Cardiac ventricle fibroblast (primary cell): Measurements from ENCODE around the gene AKR1C3. TPM values are rescaled to one million over a fixed set of nuclear protein-coding genes. Genes with fewer than 3 reads are reported as not detected.

Experiments
- total RNA-seq: library from RNA; depleted of rRNA; stranded (reverse); fragments of >200 nt; gene quantifications from 2 replicates; pipeline ENCODE4 v1.2.3, GENCODE V29; 2015

AKR1C3 gene
- 317 and 328 TPM in 2 replicates for total RNA-seq

GRCh38 chr10:5094265-5095205 is at the start of gene AKR1C3:
Gene AKR1C3, plus strand, starts transcription at chr10:5094414. Its CDS starts 31 bp downstream, at chr10:5094445.

Other genes with a start within 250 kb of the AKR1C3 start
- gene AKR1C1, start 131.0 kb upstream of the AKR1C3 start, total RNA-seq = 475 and 603 TPM in 2 replicates
- gene AKR1C2, start 90.6 kb upstream of the AKR1C3 start, total RNA-seq = 141 and 144 TPM in 2 replicates
- gene AKR1C8, start 90.7 kb downstream of the AKR1C3 start, total RNA-seq = not detected in 2 replicates
- gene AKR1C4, start 102.4 kb downstream of the AKR1C3 start, total RNA-seq = not detected in 2 replicates